ELF-1 (cell line): ENCODE results near the gene AIDA.
"Not testable (repeated sequence)": the region's sequence is repeated elsewhere in the genome, so short reads cannot be mapped to it uniquely, and the experiment has no call there.

Experiments
- DNase-seq: peaks from one replicate; pipeline ENCODE4 v3.0.0-alpha.2; 2016; ENCODE audit warnings: low read depth, low spot score

The AIDA gene, protein sequence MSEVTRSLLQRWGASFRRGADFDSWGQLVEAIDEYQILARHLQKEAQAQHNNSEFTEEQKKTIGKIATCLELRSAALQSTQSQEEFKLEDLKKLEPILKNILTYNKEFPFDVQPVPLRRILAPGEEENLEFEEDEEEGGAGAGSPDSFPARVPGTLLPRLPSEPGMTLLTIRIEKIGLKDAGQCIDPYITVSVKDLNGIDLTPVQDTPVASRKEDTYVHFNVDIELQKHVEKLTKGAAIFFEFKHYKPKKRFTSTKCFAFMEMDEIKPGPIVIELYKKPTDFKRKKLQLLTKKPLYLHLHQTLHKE

DNA sequence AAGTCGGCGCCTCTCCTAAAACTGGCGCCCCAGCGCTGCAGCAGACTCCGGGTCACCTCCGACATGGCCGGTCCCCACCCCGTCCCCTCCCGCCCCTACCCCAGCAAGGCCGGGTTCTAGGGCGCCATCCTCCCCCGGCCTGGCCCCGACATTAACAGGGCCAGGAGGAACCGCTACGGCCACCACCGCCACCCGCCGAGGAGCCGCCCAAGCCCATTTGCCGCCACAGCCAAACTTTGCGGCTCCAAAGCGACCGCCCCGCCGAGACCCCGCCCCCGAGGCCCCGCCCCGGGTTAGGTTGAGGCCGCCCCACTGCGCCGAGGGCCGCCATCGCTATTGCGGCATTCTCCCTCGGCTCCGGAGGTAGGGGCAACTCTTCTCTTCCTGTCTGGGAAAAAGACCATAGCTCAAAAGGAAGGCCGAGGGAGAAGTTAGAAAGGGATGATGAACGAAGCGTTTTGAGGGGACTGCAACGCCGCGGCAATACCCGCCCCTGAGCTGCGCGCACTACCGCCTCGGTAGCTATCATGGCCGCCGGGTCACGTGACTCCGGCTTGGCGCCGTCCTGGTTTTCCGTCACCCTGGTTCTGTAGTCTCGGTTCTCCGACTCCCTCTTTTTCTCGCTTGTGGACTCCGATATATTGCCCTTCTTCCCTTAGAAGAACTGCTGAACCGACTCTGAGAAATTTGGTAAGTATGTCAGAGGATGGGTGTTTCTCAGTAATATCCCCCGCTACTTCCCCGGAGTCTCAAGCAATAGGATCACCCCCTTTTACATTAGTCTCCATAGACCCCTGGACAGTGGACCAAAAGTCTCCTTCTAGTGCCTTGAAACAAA, at the start of gene AIDA, which contains the start of gene BROX:
Gene AIDA (minus strand): TSS at position 239 of the 838 bp plus-strand sequence. CDS start 174 bp downstream, at position 65.
Gene BROX (plus strand): TSS at position 312 of the 838 bp plus-strand sequence. CDS start 3,136 bp downstream, outside the sequence.
- peak; percentile 91 for DNase-seq

DNA sequence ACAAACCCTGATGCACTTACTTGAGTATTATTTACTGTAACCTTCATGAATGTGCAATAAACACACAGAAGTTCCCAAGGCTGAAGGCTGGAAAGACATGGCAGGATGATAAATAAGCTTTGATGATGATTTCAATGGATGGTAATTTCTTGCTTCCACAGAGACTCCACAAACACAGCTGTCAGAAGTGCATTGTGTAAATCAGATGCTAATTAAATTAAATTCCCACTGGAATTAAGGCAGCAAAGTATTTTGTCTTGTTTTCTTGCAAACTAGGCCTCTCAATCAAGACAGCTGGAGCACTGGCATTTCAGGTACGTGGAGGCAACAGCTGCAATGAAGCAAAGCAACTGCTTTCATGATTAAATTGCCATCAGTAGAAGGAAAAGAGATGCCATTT, 48.8 kb upstream of the AIDA start:
- DNase-seq, result no peak

DNA sequence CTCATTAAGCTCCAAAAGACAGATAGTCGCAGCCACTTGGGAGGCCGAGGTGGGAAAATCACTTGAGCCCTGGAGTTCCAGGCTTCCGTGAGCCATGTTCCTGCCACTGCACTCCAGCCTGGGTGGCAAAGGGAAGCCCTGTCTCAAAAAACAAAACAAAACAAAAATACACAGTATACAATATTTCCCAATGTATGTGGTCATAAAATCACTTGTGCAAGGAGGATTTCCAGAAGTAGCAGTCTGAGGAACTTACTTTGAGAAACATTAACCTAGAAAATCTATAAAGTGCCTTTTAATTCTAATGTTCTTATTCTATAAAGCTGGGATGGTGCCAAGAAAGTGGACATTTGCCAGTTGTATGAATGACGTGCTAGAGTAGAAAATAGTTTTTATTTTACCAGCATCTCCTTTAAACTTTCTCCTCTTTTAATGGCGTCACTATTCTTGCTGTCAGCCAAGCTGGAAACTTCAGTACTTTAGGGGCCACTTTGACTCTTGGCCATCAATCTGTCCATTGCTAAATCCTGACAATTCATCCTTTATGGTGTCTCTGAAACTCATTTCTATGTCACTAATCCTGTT, 47.3 kb upstream of the AIDA start:
- DNase-seq, result no peak

DNA sequence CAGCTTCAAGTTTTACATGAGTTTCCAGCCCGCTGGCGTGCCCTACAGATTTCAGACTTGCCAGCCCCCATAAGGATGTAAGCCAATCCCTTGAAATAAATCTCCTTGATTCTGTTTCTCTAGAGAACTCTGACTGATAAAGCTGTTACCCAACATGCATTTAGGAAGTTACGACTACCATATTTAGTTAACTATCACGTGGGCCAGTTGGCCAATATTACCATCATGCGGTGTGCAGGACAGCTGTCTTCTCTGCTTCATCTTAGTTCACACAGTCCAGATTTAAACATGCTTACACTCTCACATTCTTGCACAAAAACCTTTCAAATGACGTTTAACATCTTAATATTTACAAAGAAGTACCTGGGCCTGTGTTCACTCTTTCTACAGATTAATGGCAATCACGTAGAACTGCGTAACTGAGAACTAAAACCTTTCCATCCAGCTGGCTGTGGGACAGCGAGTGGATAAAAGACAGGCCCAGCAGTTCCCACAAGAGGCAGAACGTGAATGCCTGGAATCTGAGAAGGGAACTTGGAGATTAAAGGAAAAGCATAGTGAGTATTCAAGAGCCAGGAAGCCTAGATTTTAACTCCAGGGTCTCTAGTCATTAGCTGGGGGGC, 45.5 kb upstream of the AIDA start:
- no peak for DNase-seq

DNA sequence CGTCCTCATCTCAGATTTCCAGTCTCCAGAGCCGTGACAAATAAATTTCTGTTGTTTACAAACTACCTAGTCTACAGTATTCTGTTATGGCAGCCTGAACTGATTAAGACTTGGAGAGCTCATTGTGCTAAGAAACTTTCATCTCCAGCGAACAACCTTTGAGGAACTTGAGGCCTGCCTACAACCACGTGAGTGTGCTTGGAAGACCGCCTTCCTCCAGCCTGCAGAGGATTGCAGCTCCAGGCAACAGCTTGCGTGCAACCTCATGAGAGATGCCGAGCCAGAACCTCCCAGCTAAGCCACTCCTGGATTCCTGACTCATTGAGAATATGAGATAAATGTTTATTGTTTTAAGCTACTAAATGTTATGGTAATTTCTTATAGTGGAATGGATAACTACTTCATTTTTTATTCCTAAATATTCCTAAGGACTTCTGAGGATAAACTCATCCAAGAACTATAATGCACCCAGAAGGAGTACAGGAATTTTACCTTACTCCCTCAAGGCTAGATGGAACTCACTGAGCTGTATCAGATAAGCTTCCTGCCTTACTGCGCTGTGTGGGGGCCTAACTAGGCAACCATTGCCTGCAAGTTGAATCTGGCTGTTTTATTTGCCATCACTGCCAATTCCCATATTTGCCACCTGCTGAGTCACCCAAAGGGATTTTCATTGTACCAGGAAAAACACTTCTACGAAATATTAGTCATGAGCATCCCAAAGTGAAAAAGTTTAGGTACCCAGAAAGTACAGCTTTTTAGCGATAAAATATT, 42.3 kb upstream of the AIDA start:
- DNase-seq, result no peak

DNA sequence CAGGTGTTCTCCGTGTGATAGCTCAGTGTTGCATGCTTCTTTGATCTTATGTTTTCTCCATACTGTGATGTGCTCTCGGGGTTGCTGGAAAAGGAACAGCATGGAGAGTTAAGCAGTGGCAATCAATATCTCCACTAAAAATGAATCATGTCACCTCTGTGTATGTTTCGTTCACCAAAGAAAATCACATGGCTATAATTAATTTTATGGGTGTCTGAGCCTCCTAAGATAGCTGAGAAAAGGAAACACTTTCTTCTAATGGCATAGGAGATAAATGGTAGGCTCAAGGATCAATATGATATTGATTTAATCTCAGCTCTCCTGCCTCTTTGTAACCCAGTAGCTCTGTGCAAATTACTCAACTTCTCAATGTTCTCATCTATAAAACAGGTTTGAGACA, 39.0 kb upstream of the AIDA start:
- no peak for DNase-seq

DNA sequence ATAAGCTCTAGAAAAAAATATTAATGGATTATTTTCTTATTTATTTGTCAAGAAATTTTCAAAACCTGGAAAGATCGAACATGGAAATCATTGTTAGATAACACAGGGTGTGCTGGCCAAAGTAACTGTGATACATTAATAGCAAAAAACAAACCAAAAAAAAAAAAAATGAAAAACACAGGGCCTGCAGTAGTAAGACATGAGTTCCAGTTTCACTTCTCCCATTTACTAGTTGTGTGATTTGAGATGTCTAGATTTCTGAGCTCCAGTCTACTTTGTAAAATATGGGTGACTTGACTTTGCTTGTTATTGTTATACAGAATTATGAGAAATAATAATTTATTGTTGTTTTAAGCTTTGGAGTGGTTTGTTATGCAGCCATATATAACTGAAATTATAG, 38.4 kb upstream of the AIDA start:
- no peak for DNase-seq

DNA sequence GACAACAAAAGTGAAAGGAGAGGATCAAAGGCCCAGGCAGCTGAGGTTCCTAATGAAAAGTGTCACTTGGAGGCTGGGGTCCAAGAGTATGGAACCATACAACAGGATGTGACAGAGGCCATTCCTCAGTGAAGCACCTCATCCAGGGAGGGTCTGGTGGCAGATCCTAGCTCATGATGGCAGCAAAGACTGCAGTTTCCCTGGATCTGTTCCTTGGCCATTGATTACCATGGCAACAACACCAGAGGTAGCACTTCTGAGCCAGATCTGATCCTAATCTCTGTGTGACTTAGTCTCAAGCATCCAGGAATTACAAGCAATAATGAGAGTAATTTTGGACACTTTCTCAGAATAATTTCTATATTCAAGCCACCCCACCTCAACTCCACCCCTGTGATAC, 37.6 kb upstream of the AIDA start:
- DNase-seq, result peak; percentile 33

DNA sequence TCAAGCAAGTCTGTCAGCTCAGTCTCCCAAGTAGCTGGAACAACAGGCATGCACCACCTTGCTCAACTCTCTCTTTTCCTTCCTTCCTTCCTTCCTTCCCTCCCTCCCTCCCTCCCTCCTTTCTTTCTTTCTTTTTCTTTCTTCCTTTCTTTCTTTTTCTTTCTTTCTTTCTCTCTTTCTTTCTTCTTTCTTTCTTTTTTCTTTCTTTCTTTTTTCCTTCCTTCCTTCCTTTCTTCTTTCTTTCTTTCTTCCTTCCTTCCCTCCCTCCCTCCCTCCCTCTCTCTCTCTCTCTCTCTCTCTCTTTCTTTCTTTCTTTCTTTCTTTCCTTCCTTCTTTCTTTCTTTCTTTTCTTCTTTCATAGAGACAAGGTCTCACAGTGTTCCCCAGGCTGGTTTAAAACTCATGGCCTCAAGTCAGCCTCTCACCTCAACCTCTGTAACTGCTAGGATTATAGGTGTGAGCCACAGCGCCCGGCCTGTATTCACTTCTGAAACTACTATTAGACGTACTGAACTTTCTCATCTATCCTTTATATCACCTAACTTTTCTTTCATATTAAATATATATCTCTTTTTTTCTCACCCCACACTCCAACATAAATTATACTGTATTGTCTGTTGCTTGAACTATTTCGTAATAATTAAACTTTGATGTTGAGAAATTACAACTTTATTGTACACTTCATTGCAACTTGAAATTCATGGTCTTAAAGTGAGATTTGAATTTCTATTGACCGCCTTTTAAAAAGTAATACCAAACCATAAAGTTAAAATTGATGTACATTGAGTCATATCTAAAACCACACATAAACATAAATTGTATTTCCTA, 29.6 kb upstream of the AIDA start:
- DNase-seq, result not testable (repeated sequence)

DNA sequence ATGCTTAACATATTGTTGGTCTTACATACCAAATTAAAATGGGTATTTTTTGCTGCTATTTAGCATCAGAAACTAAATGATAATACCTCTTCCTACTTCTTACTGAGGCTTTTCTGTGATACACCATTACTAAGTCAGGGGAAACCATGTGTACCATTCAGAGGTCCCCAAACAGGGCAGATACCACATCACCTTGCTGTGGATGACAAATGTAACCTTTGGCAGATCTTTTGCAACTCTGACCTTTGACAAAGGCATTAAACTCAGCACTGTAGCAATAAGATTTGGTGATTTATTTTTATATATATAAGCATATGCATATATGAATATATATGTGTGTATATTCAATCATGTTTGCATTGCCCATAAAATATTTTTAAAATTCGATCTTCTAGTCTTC, 27.6 kb upstream of the AIDA start:
- DNase-seq, result no peak

DNA sequence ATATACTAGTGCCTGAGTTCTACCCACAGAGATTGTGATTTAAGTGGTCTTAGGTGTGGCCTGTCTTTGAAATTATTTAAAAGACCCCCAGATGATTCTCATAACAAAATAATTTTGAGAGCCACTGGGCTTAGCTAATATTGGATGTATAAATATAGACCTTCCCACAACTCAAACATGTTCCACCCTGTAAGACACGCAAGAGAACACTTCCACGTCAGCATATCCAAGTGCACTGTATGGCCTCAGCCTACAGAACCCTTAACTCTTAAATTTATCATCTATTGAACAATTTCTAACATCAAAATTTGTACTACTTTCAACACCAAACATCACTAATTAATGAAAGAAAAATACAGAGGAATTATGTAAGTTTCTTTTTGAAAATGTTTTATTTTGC, 27.2 kb upstream of the AIDA start:
- DNase-seq, result no peak

DNA sequence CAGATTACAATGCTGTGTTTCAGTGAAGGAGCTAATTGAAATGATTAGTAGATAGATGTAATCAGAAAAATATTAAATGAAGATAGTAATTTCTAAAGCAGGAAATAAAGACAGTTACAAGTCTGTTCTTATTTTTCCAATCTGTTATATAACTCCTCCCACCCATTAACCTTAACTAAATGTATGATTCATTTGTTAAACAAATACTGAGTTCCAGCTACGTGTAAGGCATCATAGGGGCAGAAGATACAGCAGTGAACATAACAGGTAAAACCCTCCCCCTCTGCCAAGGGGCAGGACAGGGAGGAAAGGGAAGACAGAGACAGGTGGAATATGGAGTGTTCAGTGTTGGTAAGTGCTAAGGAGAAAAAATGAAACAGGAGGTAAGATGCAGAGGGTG, 24.7 kb upstream of the AIDA start, which contains the start of gene FAM177B:
Gene FAM177B (plus strand): TSS at position 231 of the 400 bp plus-strand sequence. CDS start 9,344 bp downstream, outside the sequence.
- DNase-seq, result no peak

DNA sequence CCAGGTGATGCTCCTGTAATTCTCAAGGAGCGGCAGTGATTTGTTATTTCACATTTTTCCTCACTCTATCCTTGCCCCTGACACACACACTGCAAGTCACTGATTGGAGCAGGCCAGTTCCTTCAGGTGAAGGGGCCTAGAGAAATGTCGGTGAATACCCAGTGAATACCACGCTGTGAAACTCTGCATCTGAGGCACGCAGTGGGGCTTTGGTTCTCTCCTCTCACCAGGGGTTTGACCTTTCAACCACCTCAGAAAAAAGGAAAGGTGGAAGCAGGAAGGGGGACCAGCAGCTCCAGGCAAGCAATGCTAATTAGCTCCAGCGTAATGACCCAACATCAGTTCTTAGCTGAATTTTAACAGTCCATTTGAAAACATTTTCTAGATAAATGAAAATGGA, 24.2 kb upstream of the AIDA start:
- peak; percentile 71 for DNase-seq

DNA sequence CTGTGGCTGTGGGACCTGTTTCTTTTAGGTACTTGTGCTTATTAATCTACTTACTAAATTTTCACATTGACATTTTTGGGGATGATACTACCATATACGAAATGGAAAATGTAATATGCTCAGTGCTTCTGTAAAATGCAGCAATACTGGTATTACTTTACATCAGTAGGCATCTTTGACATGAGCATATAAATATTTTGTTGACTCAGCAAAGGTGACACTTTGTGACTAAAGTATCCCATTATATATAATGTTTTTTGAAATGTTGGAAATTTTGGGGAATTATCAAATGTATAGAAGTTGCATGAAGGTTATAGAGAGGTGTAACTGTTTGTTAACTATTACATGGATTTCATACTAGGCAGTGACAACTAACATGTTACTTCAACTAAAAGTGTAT, 22.4 kb upstream of the AIDA start:
- DNase-seq, result no peak

DNA sequence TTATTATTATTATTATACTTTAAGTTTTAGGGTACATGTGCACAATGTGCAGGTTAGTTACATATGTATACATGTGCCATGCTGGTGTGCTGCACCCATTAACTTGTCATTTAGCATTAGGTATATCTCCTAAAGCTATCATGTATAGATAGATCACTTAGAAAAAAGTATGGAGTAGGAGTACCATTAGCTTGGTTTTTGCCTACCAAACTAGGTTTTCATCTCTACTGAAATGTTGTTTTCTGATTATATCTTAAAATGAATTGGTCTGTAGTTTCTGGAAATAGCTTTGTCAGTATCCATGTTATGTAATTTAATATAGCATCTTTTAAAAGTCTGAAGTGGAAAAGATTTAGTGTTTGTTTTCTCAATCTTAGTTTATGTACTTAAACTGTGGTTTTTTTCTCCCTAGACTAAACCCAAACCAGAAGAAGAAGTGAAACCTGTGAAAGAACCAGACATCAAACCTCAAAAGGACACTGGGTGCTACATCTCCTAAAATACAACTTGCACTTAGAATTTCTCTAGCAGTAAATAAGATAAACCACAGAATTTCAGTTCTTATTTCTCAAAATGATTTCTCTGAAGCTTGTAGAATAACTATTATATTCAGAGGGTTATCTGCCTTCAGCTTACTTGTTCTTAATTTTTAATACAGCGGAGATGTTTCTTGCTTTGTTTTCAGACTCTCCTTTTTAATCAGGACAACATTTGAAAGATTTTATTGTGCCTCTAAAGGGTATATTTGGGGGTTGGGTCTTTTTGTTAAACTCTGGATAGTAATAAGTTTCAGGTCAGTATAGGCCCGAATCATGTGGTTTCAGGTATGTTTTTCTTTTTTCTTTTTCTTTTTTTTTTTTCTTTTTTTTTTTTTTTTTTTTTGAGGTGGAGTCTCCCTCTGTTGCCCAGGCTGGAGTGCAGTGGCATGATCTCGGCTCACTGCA, 20.2 kb upstream of the AIDA start:
- DNase-seq, result no peak

DNA sequence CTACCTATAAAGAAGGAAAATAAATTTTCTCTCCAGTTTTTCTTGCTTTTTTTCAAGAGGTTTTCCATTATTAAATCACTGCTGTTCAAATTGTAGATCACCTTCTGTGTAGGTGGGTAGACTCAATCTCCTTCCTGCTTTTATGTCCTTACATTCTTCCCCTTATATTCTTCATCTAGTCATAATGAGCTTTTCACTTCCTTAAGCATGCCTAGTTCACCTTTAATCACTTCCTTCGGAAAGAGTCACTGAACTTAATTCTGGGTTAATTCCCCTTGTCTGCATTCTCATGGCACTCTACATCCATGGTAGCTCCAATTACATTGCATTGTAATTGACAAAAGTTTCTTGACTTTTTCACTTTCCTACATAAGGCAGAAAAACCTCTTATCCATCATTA, 18.6 kb upstream of the AIDA start:
- DNase-seq, result no peak

DNA sequence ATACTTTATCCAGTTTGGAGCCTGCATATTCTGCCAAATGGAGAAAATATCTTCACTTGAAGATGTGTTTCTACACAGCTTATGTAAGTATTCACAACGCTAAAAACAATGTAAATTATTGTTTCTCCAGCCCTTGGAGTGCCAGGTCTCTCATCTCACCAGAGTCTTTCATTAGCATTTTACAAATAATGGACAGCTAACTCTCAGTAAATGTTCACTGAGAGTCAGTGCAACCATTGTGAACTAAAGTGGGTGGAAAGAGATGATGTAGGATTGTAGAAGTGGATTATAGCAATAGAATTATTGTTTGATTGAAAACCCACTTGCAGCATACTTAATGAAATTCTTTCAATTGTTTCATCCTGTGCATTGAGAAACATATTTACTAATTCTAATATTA, 16.5 kb upstream of the AIDA start:
- DNase-seq, result no peak

DNA sequence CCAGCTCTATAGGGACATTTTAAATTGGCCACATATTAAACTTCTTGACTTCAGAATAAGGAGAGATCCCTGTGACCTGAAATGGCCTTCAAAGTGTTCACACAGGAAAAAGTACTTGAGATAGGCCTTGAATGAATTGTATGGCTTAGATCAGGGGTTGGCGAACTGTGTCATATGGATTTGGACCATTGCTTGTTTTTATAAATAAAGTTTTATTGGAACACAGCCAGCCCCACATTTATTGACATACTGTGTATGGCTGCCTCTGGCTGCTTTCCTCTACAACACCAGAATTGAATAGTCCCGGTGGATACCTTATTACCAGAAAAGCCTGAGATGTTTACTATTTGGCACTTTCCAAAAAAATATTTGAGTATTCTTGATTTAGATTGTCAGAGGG, 4.1 kb upstream of the AIDA start:
- DNase-seq, result no peak
